ENCODE data around the gene RANBP17. TPM values are rescaled to one million over a fixed set of nuclear protein-coding genes. Genes with fewer than 3 reads are reported as not detected.

The RANBP17 gene
- polyA plus RNA-seq, 1 donor from 2014 or later = 25.5 TPM

DNA sequence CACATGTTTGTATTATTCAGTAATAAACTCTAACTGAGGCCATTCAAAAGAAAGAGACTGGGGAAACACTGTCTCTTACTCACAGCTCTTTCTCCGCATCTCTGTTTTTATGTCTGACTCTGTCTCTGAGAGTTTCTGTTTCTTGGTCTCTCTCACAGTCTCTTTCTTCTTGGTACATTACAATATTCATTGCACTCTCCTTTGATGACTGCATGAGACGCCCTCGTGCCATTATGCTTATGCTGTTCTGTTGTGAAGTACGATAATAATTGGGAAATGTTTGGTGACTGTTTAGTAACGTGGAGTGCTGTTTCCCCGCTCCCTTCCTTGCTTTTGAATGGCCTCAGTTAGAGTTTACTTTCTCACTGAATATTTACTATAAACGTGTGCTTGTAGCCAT, 421.9 kb downstream of the RANBP17 start:
- H3K9me3 ChIP-seq (ENCODE audit: low read length) = no peaks in the 10 kb centered on the region
- H3K4me2 ChIP-seq (ENCODE audit: low read length) = no peak overlapping the region
- H2AFZ ChIP-seq (ENCODE audit: low read depth, low read length) = no peak overlapping the region
- H3K27ac ChIP-seq (ENCODE audit: low read length) = no peak overlapping the region
- no peaks in the 10 kb centered on the region for H3K79me2 ChIP-seq (replicated peaks; ENCODE audit: insufficient read depth, low read length)
- H3F3A ChIP-seq (ENCODE audit: insufficient read depth, low read length, poor library complexity, severe bottlenecking) = no peaks in the 10 kb centered on the region
- H3K4me3 ChIP-seq (ENCODE audit: low read length) = no peak overlapping the region
- no peaks in the 10 kb centered on the region for H3K36me3 ChIP-seq (ENCODE audit: insufficient read depth, low read length)
- no peaks in the 10 kb centered on the region for H4K20me1 ChIP-seq (ENCODE audit: insufficient read depth)
- no peak overlapping the region for H3K9ac ChIP-seq (ENCODE audit: low read length)
- TF ChIP-seq REST (IDR thresholded peaks at IDR 0.05; ENCODE audit: borderline replicate concordance) = no peak
- no peak for TF ChIP-seq SMC3 (conservative IDR thresholded peaks at IDR 0.05; ENCODE audit: poor library complexity)
- TF ChIP-seq MXI1 (conservative IDR thresholded peaks at IDR 0.05; ENCODE audit: poor library complexity, severe bottlenecking) = no peak
- TF ChIP-seq RAD21 (conservative IDR thresholded peaks at IDR 0.05) = no peak
- TF ChIP-seq EP300 (conservative IDR thresholded peaks at IDR 0.05; ENCODE audit: poor library complexity, severe bottlenecking) = no peak
- TF ChIP-seq EZH2 (IDR thresholded peaks at IDR 0.05; ENCODE audit: borderline replicate concordance, insufficient read depth, low read length, poor library complexity, severe bottlenecking) = no peak
- no peak for TF ChIP-seq TAF1 (IDR thresholded peaks at IDR 0.05; ENCODE audit: low read depth)
- no peak for TF ChIP-seq POLR2AphosphoS5 (IDR thresholded peaks at IDR 0.05)
- no peak for TF ChIP-seq CTCF (IDR thresholded peaks at IDR 0.05; ENCODE audit: poor library complexity, severe bottlenecking)
- H3K9me2 ChIP-seq (ENCODE audit: insufficient read depth, low read length) = no peaks in the 10 kb centered on the region
- H3K27me3 ChIP-seq (ENCODE audit: insufficient read depth, low read depth, low read length) = no peaks in the 10 kb centered on the region

DNA sequence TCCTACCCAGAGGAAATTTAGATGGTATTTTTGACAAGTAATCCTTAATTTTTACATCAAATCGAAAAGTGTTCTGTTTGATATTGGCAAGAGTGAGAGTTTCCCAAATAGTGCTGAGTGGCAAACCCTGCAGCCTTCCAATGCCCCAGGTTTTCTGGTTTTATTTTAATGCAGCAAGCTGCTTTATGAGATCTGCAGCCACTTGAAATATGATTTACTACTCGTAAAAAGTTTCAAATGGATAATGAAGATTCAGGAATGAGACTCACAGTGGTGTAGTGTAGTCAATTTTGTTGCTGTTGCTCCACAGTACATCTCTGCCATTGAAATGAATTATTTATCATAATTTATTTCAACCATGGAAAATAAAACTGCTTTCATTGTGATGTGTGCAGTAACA, 423.6 kb downstream of the RANBP17 start:
- no peaks in the 10 kb centered on the region for H3K9me2 ChIP-seq (ENCODE audit: insufficient read depth, low read length)
- H3K27me3 ChIP-seq (ENCODE audit: insufficient read depth, low read depth, low read length) = no peaks in the 10 kb centered on the region
- no peak overlapping the region for H3K4me3 ChIP-seq (ENCODE audit: low read length)
- no peak overlapping the region for H3K9ac ChIP-seq (ENCODE audit: low read length)
- no peaks in the 10 kb centered on the region for H4K20me1 ChIP-seq (ENCODE audit: insufficient read depth)
- H3K36me3 ChIP-seq (ENCODE audit: insufficient read depth, low read length) = no peaks in the 10 kb centered on the region
- no peaks in the 10 kb centered on the region for H3K9me3 ChIP-seq (ENCODE audit: low read length)
- no peak overlapping the region for H3K27ac ChIP-seq (ENCODE audit: low read length)
- H3K79me2 ChIP-seq (replicated peaks; ENCODE audit: insufficient read depth, low read length) = no peaks in the 10 kb centered on the region
- H3K4me2 ChIP-seq (ENCODE audit: low read length) = no peak overlapping the region
- no peak overlapping the region for H2AFZ ChIP-seq (ENCODE audit: low read depth, low read length)
- TF ChIP-seq MXI1 (conservative IDR thresholded peaks at IDR 0.05; ENCODE audit: poor library complexity, severe bottlenecking) (no peak), REST (IDR thresholded peaks at IDR 0.05; ENCODE audit: borderline replicate concordance) (no peak), CTCF (IDR thresholded peaks at IDR 0.05; ENCODE audit: poor library complexity, severe bottlenecking) (no peak), TAF1 (IDR thresholded peaks at IDR 0.05; ENCODE audit: low read depth) (no peak), POLR2AphosphoS5 (IDR thresholded peaks at IDR 0.05) (no peak), EZH2 (IDR thresholded peaks at IDR 0.05; ENCODE audit: borderline replicate concordance, insufficient read depth, low read length, poor library complexity, severe bottlenecking) (no peak), SMC3 (conservative IDR thresholded peaks at IDR 0.05; ENCODE audit: poor library complexity) (no peak), RAD21 (conservative IDR thresholded peaks at IDR 0.05) (no peak), EP300 (conservative IDR thresholded peaks at IDR 0.05; ENCODE audit: poor library complexity, severe bottlenecking) (no peak)
- no peaks in the 10 kb centered on the region for H3F3A ChIP-seq (ENCODE audit: insufficient read depth, low read length, poor library complexity, severe bottlenecking)
